Mucosa of stomach (tissue), 1 donor: ENCODE data around the gene WDR37.

ENCODE experiments used
- H3K27me3 ChIP-seq: one replicate; pipeline ENCODE4 v1.7.0; 2013; ENCODE audit warnings: mild to moderate bottlenecking, low read length; ENCODE audit not compliant: control insufficient read depth, insufficient read depth
- H3K36me3 ChIP-seq: one replicate; pipeline ENCODE4 v1.7.0; 2013; ENCODE audit warnings: low read length; ENCODE audit not compliant: control insufficient read depth, insufficient read depth
- H3K4me1 ChIP-seq: one replicate; pipeline ENCODE4 v1.7.0; 2013; ENCODE audit warnings: mild to moderate bottlenecking, low read length; ENCODE audit not compliant: control insufficient read depth, insufficient read depth
- H3K4me3 ChIP-seq: one replicate; pipeline ENCODE4 v1.7.0; 2013; ENCODE audit warnings: low read length
- H3K9ac ChIP-seq: one replicate; pipeline ENCODE4 v1.7.0; 2013; ENCODE audit warnings: mild to moderate bottlenecking, low read length, moderate library complexity
- H3K9me3 ChIP-seq: one replicate; pipeline ENCODE4 v1.7.0; 2013; ENCODE audit warnings: mild to moderate bottlenecking, low read length, moderate library complexity; ENCODE audit not compliant: control insufficient read depth
- donor health status: Pancreatic carcinoma.

The WDR37 gene

GRCh38 chr10:1171182-1171581 is 115.0 kb downstream of the WDR37 start:
- Histone ChIP-seq H3K4me3 (no peak overlapping the region), H3K36me3 (no peaks in the 10 kb centered on the region), H3K27me3 (no peaks in the 10 kb centered on the region), H3K9me3 (no peaks in the 10 kb centered on the region), H3K9ac (no peak overlapping the region), H3K4me1 (no peaks in the 10 kb centered on the region)

- no peak overlapping the region for H3K4me3 ChIP-seq
- H3K36me3 ChIP-seq = no peaks in the 10 kb centered on the region
- H3K9ac ChIP-seq = no peak overlapping the region
- H3K27me3 ChIP-seq = no peaks in the 10 kb centered on the region
- H3K9me3 ChIP-seq = no peaks in the 10 kb centered on the region
- no peaks in the 10 kb centered on the region for H3K4me1 ChIP-seq
These were observed 115.4 kb downstream of the WDR37 start for GRCh38 chr10:1171586-1171985.

- H3K9me3 ChIP-seq = no peaks in the 10 kb centered on the region
- H3K27me3 ChIP-seq = no peaks in the 10 kb centered on the region
- no peak overlapping the region for H3K4me3 ChIP-seq
- H3K9ac ChIP-seq = no peak overlapping the region
- H3K36me3 ChIP-seq = no peaks in the 10 kb centered on the region
- H3K4me1 ChIP-seq = no peaks in the 10 kb centered on the region
These were observed 116.2 kb downstream of the WDR37 start for GRCh38 chr10:1172256-1172984.

- no peaks in the 10 kb centered on the region for H3K27me3 ChIP-seq
- H3K9ac ChIP-seq = no peak overlapping the region
- no peak overlapping the region for H3K4me3 ChIP-seq
- H3K4me1 ChIP-seq = no peaks in the 10 kb centered on the region
- H3K9me3 ChIP-seq = no peaks in the 10 kb centered on the region
- no peaks in the 10 kb centered on the region for H3K36me3 ChIP-seq
These were observed 116.9 kb downstream of the WDR37 start for GRCh38 chr10:1173091-1173490.

GRCh38 chr10:1174022-1174421 is 117.8 kb downstream of the WDR37 start:
- Histone ChIP-seq H3K9me3 (no peaks in the 10 kb centered on the region), H3K4me3 (no peak overlapping the region), H3K9ac (no peak overlapping the region), H3K4me1 (no peaks in the 10 kb centered on the region), H3K27me3 (no peaks in the 10 kb centered on the region), H3K36me3 (no peaks in the 10 kb centered on the region)

- Histone ChIP-seq H3K9me3 (no peaks in the 10 kb centered on the region), H3K36me3 (no peaks in the 10 kb centered on the region), H3K4me1 (no peaks in the 10 kb centered on the region), H3K4me3 (no peak overlapping the region), H3K27me3 (no peaks in the 10 kb centered on the region), H3K9ac (no peak overlapping the region)
These were observed 119.9 kb downstream of the WDR37 start for GRCh38 chr10:1175956-1176565.

GRCh38 chr10:1177936-1178335 is 121.8 kb downstream of the WDR37 start:
- Histone ChIP-seq H3K9ac (no peak overlapping the region), H3K27me3 (no peaks in the 10 kb centered on the region), H3K4me1 (no peaks in the 10 kb centered on the region), H3K4me3 (no peak overlapping the region), H3K36me3 (no peaks in the 10 kb centered on the region), H3K9me3 (no peaks in the 10 kb centered on the region)

GRCh38 chr10:1178506-1178905 is 122.3 kb downstream of the WDR37 start:
- H3K27me3 ChIP-seq = no peaks in the 10 kb centered on the region
- no peak overlapping the region for H3K4me3 ChIP-seq
- no peaks in the 10 kb centered on the region for H3K9me3 ChIP-seq
- H3K4me1 ChIP-seq = no peaks in the 10 kb centered on the region
- no peak overlapping the region for H3K9ac ChIP-seq
- H3K36me3 ChIP-seq = no peaks in the 10 kb centered on the region

GRCh38 chr10:1179346-1180070 is 123.3 kb downstream of the WDR37 start:
- H3K9me3 ChIP-seq = no peaks in the 10 kb centered on the region
- no peak overlapping the region for H3K9ac ChIP-seq
- H3K36me3 ChIP-seq = no peaks in the 10 kb centered on the region
- H3K4me3 ChIP-seq = no peak overlapping the region
- no peaks in the 10 kb centered on the region for H3K4me1 ChIP-seq
- no peaks in the 10 kb centered on the region for H3K27me3 ChIP-seq

GRCh38 chr10:1180071-1180730 is 124.0 kb downstream of the WDR37 start:
- no peaks in the 10 kb centered on the region for H3K4me1 ChIP-seq
- H3K4me3 ChIP-seq = no peak overlapping the region
- no peaks in the 10 kb centered on the region for H3K36me3 ChIP-seq
- H3K9me3 ChIP-seq = no peaks in the 10 kb centered on the region
- no peaks in the 10 kb centered on the region for H3K27me3 ChIP-seq
- H3K9ac ChIP-seq = no peak overlapping the region

GRCh38 chr10:1180836-1181235 is 124.7 kb downstream of the WDR37 start:
- Histone ChIP-seq H3K36me3 (no peaks in the 10 kb centered on the region), H3K9ac (no peak overlapping the region), H3K4me3 (no peak overlapping the region), H3K4me1 (no peaks in the 10 kb centered on the region), H3K9me3 (no peaks in the 10 kb centered on the region), H3K27me3 (no peaks in the 10 kb centered on the region)
